HG02973 (cell line): ENCODE results near the gene NFE2L3.

Source experiments
- ATAC-seq: cut with Tn5 transposase; IDR thresholded peaks from one replicate; pipeline ENCODE4 v1.9.1; 2021; ENCODE audit warnings: moderate library complexity; ENCODE audit not compliant: unreplicated experiment

Gene NFE2L3

DNA sequence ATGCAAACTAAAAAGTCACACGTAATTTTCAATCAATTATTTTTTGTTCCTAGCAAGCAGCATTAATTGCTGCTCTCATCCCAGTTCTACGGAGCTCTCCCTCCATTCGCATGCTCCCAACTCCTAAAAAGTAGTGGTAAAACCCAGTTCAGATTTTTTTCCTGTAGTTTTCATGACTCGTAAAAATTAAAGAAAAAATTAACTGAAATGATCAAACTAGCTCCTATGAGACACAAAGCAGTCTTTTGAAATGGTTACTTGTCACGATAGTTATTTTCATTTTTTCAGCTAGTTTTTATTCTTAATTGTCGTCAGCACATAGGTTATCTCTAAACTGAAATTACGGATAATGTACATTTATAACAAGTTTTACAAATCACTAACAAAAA lies 46.8 kb downstream of the NFE2L3 start:
- ATAC-seq, result no peak

- ATAC-seq, result no peak
These were observed 47.5 kb downstream of the NFE2L3 start for GRCh38 chr7:26199301-26200037.

DNA sequence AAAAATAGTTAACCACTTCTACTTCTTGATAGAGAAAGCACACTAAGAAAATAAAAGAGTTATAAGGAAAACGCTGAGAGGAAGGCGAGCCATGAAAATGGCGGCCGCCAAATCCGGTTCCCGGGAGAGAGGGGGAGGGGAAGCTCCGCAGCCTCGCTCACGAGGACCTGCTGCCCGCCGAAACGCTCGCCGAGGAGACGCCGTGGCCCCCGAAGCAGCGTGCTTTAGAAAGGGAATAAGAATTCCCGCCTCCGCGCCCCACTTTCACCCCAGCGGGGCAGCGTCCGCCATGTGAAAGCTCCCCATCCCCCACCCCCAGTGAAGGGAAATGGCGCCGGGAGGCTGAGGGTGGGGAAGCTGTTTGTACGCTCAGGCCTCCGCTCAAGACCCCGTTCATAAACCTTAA lies 48.0 kb downstream of the NFE2L3 start:
- no peak for ATAC-seq

- peak; percentile 47 for ATAC-seq
These were observed 48.6 kb downstream of the NFE2L3 start, which contains the start of gene HNRNPA2B1 for GRCh38 chr7:26200444-26201246. HNRNPA2B1 (minus strand) TSS chr7:26200746; CDS start chr7:26200577, 169 bp downstream.

- peak; percentile 39 for ATAC-seq
These were observed 49.4 kb downstream of the NFE2L3 start, which contains the start of gene CBX3 for GRCh38 chr7:26201247-26202018. CBX3 (plus strand) TSS chr7:26201745; CDS start chr7:26202999, 1,254 bp downstream.

DNA sequence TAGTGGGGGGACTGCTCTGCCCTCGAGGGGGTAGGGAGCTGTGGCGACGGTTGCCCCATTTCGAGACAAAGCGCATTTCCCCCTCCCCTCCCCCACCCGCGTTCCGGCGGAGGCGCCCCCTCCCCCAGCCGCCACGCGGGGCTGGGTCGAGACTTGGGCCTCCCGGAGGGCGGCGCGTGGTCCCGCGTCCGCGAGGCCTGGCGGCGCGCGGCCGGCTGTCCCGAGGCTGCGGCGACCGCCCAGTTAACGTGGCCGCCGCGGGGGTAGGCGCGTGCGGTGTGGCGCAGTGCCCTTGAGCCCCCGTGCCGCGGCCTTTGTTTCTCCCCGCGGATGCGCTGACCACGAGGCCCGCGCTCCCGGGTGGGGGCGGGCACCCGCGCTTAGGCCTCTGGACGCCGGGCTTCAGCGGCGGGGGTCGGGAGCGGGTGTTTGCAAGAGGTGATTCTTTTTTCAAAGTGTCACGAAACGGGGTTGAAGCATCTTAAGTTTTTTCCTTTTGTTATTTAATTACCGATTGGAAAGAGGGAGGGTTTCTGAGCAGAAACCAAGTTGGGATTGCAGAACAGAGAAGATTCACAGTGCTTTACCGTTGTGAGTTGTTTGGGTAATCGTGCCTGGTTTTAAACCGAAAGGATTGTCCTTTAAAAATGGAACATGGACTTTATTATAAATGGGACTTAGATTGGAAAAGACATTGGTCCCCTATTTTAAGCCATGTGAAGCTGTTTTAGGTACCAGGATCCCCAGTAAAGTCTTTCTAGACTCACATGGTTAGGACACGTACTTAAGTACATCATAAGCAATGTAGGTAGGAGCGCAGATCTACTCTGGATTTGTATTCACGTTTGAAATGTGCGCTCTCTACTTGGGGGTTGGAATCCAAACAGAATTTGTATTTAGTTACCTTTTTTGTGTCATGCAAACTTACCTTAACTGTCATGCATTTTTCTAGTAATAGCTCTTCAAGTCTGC lies 50.3 kb downstream of the NFE2L3 start:
- ATAC-seq, result peak; percentile 3

GRCh38 chr7:26203016-26203415 lies 51.0 kb downstream of the NFE2L3 start:
- no peak for ATAC-seq

- no peak for ATAC-seq
These were observed 56.0 kb downstream of the NFE2L3 start for GRCh38 chr7:26208040-26208439.

DNA sequence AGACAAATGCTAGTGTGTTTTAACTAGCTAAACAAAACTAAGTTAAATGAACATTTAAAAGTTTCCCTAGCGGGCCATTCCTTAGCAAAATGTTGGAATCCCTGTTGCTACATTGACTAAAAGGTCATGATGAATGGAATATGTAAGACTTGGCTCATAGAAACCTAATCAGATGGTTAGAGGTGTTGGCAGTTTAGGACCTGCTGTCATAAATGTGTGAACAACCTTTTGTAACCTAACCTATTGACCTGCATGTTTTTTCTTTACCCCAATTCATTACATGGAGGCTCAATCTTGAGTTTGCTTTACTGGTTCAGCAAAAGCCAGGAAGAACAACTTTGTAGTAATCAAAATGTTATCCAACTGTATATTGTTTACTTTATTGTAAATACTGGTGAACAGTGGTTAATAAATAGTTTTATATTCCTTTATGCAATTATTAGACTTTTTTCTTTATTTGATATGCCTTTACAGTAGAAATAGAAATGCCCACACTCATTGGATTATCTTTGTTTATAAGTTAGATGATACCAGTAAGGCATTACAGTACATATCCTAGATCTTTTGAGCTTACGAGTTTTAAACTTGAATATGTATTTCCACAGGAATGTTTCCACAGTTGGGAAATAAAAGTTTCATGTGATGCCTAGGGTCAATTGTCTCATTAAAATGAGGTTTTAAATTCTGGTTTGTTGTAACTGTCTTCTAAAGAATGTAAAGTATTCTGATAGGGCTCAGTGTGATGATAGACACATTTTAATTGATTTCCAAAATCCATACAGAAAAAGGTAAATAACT lies 61.1 kb downstream of the NFE2L3 start:
- ATAC-seq, result no peak

DNA sequence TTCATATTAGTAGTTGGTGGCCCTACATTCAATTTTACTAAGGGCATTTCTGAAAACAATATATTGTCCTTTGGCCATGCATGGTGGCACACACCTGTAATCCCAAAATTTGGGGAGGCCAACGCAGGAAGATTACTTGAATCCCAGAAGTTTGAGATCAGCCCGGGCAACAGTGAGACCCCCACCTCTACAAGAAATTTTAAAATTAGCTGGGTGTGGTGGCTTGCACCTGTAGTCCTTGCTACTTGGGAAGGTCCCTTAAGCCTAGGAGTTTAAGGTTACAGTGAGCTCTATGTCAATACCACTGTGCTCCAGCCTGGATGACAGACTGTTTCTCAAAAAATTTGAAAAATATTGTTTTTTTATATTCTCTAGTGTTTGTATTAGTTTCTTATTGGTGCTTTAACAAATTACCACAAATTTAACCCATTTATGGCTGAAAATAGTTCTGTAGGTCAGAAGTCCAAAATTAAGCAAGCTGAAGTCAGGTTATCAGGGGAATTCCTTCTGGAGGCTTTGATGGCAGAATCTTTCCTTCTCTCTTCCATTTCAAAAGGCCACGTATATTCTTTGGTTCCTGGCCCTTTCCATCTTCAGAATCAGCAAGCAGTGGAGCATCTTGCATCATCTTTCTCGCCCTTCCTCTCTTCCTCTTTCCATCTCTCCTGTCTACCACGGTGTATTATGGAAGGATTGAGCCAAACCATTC lies 62.0 kb downstream of the NFE2L3 start:
- no peak for ATAC-seq

DNA sequence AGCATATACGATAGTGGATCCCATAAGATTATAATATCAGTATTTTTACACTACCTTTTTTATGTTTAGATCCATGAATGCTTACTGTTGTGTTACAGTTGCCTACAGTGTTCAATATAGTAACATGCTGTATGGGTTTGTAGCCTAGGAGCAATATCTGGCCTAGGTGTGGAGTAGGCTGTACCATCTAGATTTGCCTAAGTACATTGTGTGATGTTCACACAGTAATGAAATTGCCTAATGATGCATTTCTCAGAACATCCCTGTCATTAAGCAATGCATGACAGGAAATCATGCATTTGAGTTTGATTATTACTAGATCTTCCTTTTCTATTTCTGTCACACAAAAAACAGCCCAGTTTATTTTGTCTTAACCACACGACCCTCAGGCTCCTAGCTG lies 64.1 kb downstream of the NFE2L3 start:
- no peak for ATAC-seq

DNA sequence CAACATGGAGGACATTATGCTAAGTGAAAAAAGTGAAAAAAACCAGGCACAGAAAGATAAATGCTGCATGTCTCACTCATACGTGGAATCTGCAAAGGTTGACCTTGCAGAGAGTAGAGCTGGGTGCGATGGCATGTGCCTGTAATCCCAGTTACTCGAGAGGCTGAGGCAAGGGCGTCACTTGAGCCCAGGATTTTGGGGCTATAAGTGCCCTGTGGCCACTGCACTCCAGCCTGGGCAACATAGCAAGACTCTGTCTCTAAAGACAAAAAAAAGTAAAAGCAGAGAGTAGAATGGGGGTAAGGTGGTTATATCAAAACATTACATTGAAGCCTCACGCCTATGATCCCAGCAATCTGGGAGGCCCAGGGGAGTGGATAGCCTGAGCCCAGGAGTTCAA lies 72.4 kb downstream of the NFE2L3 start:
- ATAC-seq, result no peak

DNA sequence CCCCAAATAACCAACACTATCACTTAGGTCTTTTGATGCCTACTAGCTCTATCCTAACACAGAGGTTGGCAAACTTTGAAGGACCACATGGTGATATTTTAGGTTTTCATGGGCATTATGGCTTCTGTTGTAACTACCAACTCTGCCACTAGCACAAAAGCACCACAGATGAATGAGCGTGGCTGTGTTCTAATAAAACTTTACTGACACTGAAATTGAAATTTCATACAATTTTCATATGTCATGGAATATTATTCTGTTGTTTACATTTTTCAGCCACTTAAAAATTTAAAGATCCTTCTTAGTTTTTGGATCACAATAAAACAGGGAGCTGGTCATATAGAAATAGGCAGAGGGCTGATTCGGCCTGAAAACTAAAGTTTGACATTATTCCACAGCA lies 76.0 kb downstream of the NFE2L3 start:
- ATAC-seq, result no peak

DNA sequence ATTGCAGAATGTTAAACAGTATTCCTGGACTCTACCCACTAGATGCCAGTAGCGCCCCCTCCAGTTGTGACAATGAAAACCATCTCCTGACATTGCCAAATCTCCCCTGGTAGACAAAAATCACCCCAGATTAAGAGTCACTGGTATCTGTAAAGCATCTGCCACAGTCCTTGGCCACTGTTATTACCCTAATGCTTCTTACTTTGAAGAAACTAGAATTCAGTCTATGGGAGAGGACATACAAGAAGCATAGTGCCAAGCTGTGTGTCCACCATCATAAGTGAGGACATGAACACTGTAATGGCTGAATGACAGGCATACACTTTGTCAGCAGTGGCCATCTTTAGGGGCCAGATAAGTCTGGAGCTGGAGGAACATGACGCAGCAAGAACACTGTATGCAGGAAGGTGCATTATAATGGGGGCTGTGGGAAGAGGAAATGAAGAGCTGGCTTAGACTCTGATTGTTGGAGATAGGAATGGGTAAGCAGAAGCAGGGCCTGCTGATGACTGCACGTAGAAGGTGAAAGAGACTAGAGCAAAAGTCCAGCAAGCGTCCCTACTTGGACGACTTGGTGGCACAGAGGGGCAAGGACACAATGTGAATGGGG lies 82.0 kb downstream of the NFE2L3 start:
- ATAC-seq, result no peak
